PC-9 (cell line): Measurements from ENCODE around the gene CDC42BPB.

ENCODE experiments used
- CTCF ChIP-seq: fragments of 200-600 bp; sonication (generic); conservative IDR thresholded peaks from 2 replicates; pipeline ENCODE4 v1.6.1; 2017; ENCODE audit warnings: mixed run types, antibody characterized with exemption, mild to moderate bottlenecking, moderate library complexity
- EZH2 ChIP-seq: fragments of 200-600 bp; sonication (generic); IDR thresholded peaks from 2 replicates; pipeline ENCODE4 v1.8.0; 2017; ENCODE audit warnings: antibody characterized with exemption, low read depth

- TF ChIP-seq CTCF (no peak), EZH2 (no peak)
Observed at GRCh38 chr14:102910442-102910841, 146.9 kb downstream of the CDC42BPB start.
